NCI-H146 treated with DMSO at 0.1 percent for 48 hours (cell line): ENCODE measurements around the gene VPS36.
"Not testable (repeated sequence)": the region's sequence is repeated elsewhere in the genome, so short reads cannot be mapped to it uniquely, and the experiment has no call there.

Source experiments
- DNase-seq: peaks from one replicate; lab custom pipeline; 2025; ENCODE audit not compliant: unreplicated experiment; lab: John Stamatoyannopoulos, UW

Gene VPS36

GRCh38 chr13:52383366-52383765 lies 67.1 kb downstream of the VPS36 start:
- no peak for DNase-seq

GRCh38 chr13:52378312-52378711 lies 72.1 kb downstream of the VPS36 start:
- no peak for DNase-seq

GRCh38 chr13:52377898-52378297 lies 72.5 kb downstream of the VPS36 start:
- no peak for DNase-seq

- no peak for DNase-seq
Measured at GRCh38 chr13:52374873-52375411, 75.5 kb downstream of the VPS36 start.

- DNase-seq = no peak
Measured at GRCh38 chr13:52374389-52374788, 76.0 kb downstream of the VPS36 start.

- not testable (repeated sequence) for DNase-seq
Measured at GRCh38 chr13:52373277-52373676, 77.2 kb downstream of the VPS36 start.

- DNase-seq = no peak
Measured at GRCh38 chr13:52371736-52372247, 78.6 kb downstream of the VPS36 start.

- no peak for DNase-seq
Measured at GRCh38 chr13:52366291-52366690, 84.1 kb downstream of the VPS36 start.
